CD4-positive, CD25-positive, alpha-beta regulatory T cell (primary cell): Measurements from ENCODE around the gene PITRM1. TPM values are rescaled to one million over a fixed set of nuclear protein-coding genes. Genes with fewer than 3 reads are reported as not detected.

ENCODE experiments used
- ATAC-seq, 2 donors: fragments of 150-1000 bp; cut with Tn5 transposase; one replicate each; pipeline ENCODE4 v1.10.0; 2021; ENCODE audit warnings: low read depth in 2 of 2, moderate number of reproducible peaks in 2 of 2, moderate library complexity in 1 of 2
- DNase-seq, 3 donors: peaks; one replicate each; pipeline versions ENCODE4 v3.0.0 to v3.0.0-alpha.2; 2012 to 2022; ENCODE audit warnings: mixed read lengths in 1 of 3
- H3K27ac ChIP-seq: one replicate; pipeline ENCODE4 v1.7.0; 2013; ENCODE audit warnings: mild to moderate bottlenecking, low read length; ENCODE audit not compliant: insufficient read depth, poor library complexity, severe bottlenecking
- H3K27me3 ChIP-seq: one replicate; pipeline ENCODE4 v1.7.0; 2013; ENCODE audit warnings: low read length; ENCODE audit not compliant: control insufficient read depth, insufficient read depth
- H3K36me3 ChIP-seq: one replicate; pipeline ENCODE4 v1.7.0; 2013; ENCODE audit warnings: mild to moderate bottlenecking, low read length, moderate library complexity; ENCODE audit not compliant: control insufficient read depth, insufficient read depth
- H3K4me1 ChIP-seq: 2 replicates; pipeline ENCODE4 v1.7.0; 2013; ENCODE audit warnings: mild to moderate bottlenecking, low read length; ENCODE audit not compliant: insufficient read depth, control insufficient read depth, poor library complexity, severe bottlenecking
- H3K4me3 ChIP-seq: one replicate; pipeline ENCODE4 v1.7.0; 2013; ENCODE audit warnings: low read depth, mild to moderate bottlenecking, low read length, moderate library complexity
- H3K9me3 ChIP-seq, 2 experiments: 1 replicate in 1 of 2; 2 replicates in 1 of 2; pipeline ENCODE4 v1.7.0; 2013; ENCODE audit warnings: low read length in 2 of 2, mild to moderate bottlenecking in 1 of 2, moderate library complexity in 1 of 2; ENCODE audit not compliant: control insufficient read depth in 2 of 2
- H3K27ac Mint-ChIP-seq, 3 donors: one replicate each; pipeline ENCODE4 v1.8.0; 2020 to 2022; ENCODE audit warnings: mild to moderate bottlenecking in 3 of 3, mixed read lengths in 3 of 3, moderate library complexity in 2 of 3
- H3K27me3 Mint-ChIP-seq: one replicate; pipeline ENCODE4 v1.8.0; 2022; ENCODE audit warnings: mild to moderate bottlenecking, mixed read lengths
- H3K36me3 Mint-ChIP-seq: one replicate; pipeline ENCODE4 v1.8.0; 2020; ENCODE audit warnings: mixed read lengths
- H3K4me1 Mint-ChIP-seq, 4 donors: one replicate each; pipeline ENCODE4 v1.8.0; 2020 to 2022; ENCODE audit warnings: mixed read lengths in 4 of 4, mild to moderate bottlenecking in 1 of 4
- H3K4me3 Mint-ChIP-seq, 4 donors: one replicate each; pipeline ENCODE4 v1.8.0; 2020 to 2022; ENCODE audit warnings: mild to moderate bottlenecking in 4 of 4, mixed read lengths in 4 of 4, moderate library complexity in 3 of 4
- H3K9me3 Mint-ChIP-seq, 7 donors: one replicate each; pipeline ENCODE4 v1.8.0; 2020 to 2022; ENCODE audit warnings: mixed read lengths in 7 of 7, mild to moderate bottlenecking in 3 of 7, moderate library complexity in 2 of 7
- polyA plus RNA-seq, 4 donors: library from polyadenylated mRNA; unstranded; fragments of 300-500 nt; fragmentation: Illumina TruSeq; gene quantifications; one replicate each; pipeline ENCODE4 v1.2.3, GENCODE V29; 2021
- total RNA-seq: library from RNA; stranded (reverse); gene quantifications from one replicate; pipeline ENCODE4 v1.2.3, GENCODE V29; 2022

PITRM1 gene
- total and polyA plus RNA-seq, 5 donors from 2014 or later: 28.8 to 71.6 (median 35.5) TPM

GRCh38 chr10:3203972-3204371, 31.4 kb upstream of the PITRM1 start:
- Mint-ChIP-seq H3K27me3 (peaks cover 49% of the 10 kb centered on the region), H3K9me3 (peaks cover 0 to 1% (median 0%) of the 10 kb centered on the region in 7 donors), H3K4me1 (no peaks in the 10 kb centered on the region), H3K36me3 (no peaks in the 10 kb centered on the region), H3K4me3 (no peak overlapping the region), H3K27ac (no peak overlapping the region)
- no peaks in the 10 kb centered on the region for H3K4me1 ChIP-seq
- H3K36me3 ChIP-seq: no peaks in the 10 kb centered on the region
- DNase-seq: no peak
- H3K27ac ChIP-seq: no peak overlapping the region
- no peak for ATAC-seq
- H3K9me3 ChIP-seq: no peaks in the 10 kb centered on the region
- H3K4me3 ChIP-seq: no peak overlapping the region
- H3K27me3 ChIP-seq: peaks cover 9% of the 10 kb centered on the region

DNA sequence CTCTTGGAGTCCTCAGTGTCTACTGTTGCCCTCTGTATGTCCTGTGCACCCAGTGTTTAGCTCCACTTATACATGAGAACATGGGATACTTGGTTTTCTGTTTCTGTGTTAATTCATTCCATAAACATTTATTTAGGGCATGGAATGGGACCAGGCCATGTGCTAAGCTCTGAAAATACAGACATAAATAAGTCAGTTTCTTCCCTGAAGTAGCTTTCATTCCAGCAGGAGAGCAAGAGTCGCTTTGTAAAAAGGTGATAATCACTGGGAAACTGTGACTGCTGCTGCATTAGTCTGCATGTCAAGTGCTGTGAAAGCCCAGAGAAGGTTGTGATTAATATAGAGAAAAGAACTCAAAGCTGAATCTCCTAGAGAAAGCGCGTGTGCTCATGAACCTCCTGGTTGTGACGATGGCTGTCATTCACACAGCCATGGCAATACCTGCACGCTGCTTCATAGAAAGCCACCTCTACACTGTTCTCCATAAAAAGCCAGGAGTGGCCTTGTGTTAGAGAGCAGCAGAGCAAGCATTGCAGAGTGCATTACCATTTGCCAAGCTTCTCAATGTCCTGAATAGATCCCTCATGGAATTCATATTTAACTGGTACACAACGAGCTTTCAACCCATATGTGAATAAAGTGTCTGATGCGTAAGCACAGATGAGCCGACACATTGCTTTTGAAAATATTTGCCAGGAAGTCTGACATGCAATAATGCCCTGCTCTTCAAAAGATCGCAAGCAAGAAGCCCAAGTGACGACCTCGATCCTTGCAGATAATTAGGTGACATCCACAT, 30.6 kb upstream of the PITRM1 start:
- Histone ChIP-seq H3K4me1 (peaks cover under 1% of the 10 kb centered on the region), H3K27ac (no peak overlapping the region), H3K4me3 (no peak overlapping the region), H3K36me3 (no peaks in the 10 kb centered on the region), H3K9me3 (no peaks in the 10 kb centered on the region), H3K27me3 (peaks cover 16% of the 10 kb centered on the region)
- DNase-seq: no peak
- Mint-ChIP-seq H3K27me3 (peaks cover 53% of the 10 kb centered on the region), H3K4me1 (peaks cover 0 to 3% (median under 1%) of the 10 kb centered on the region in 4 donors), H3K4me3 (no peak overlapping the region), H3K9me3 (no peaks in the 10 kb centered on the region), H3K36me3 (no peaks in the 10 kb centered on the region), H3K27ac (no peak overlapping the region)
- no peak for ATAC-seq

DNA sequence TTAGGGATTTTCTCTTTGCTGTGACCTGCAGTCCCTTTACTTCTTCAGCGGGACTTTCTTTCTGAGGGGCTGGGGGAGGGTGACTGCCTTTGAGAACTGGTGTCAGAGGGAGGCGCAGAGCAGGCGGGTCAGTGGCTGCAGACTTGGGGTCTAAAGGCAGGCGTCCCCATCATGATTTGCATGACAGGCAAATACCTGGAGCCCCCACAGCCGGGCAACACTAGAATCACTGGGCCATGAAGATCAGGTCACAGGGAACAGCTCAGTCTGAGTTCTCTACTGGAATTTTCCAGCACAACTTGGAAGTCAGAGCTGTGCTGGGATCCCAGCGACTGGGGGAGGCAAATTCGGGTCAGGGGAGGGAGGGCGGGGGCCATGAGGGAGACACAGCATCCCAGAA, 29.2 kb upstream of the PITRM1 start:
- H3K27me3 Mint-ChIP-seq: peaks cover 55% of the 10 kb centered on the region
- DNase-seq: no peak
- H3K9me3 ChIP-seq: no peaks in the 10 kb centered on the region
- H3K27ac Mint-ChIP-seq: no peak overlapping the region
- peaks cover 18% of the 10 kb centered on the region for H3K27me3 ChIP-seq
- no peaks in the 10 kb centered on the region for H3K36me3 Mint-ChIP-seq
- H3K36me3 ChIP-seq: no peaks in the 10 kb centered on the region
- peaks cover 0 to 12% (median 4%) of the 10 kb centered on the region in 4 donors for H3K4me1 Mint-ChIP-seq
- no peak overlapping the region for H3K4me3 Mint-ChIP-seq
- H3K4me1 ChIP-seq: peaks cover 13% of the 10 kb centered on the region
- H3K4me3 ChIP-seq: no peak overlapping the region
- no peak for ATAC-seq
- no peaks in the 10 kb centered on the region for H3K9me3 Mint-ChIP-seq
- no peak overlapping the region for H3K27ac ChIP-seq

GRCh38 chr10:3199488-3199887, 26.9 kb upstream of the PITRM1 start:
- no peak for ATAC-seq

DNA sequence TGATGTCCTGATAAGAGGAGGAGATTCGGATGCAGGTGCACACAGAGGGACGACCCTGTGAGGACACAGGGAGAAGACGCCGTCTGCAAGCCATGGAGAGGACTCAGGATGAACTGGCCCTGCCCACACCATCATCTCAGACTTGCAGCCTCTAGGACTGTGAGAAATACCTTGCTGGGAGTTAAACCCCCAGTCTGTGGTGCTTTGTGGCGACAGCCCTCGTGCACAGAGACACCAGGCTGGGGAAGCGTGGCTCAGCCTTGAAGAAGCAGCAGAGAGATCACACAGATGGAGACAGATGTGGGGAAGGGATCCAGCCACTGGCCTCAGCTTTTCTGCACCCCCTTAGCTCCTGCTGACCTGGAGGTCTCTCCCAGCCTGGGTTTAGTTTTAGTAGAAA, 26.3 kb upstream of the PITRM1 start:
- Mint-ChIP-seq H3K4me1 (peaks cover 0 to 12% (median 4%) of the 10 kb centered on the region in 4 donors), H3K36me3 (no peaks in the 10 kb centered on the region), H3K27me3 (peaks cover 63% of the 10 kb centered on the region), H3K9me3 (no peaks in the 10 kb centered on the region), H3K4me3 (no peak overlapping the region), H3K27ac (no peak overlapping the region)
- no peak overlapping the region for H3K4me3 ChIP-seq
- no peaks in the 10 kb centered on the region for H3K9me3 ChIP-seq
- no peak for ATAC-seq
- H3K36me3 ChIP-seq: no peaks in the 10 kb centered on the region
- peaks cover 13% of the 10 kb centered on the region for H3K4me1 ChIP-seq
- H3K27me3 ChIP-seq: peaks cover 20% of the 10 kb centered on the region
- DNase-seq: no peak
- H3K27ac ChIP-seq: no peak overlapping the region

More at GRCh38 chr10:3199488-3199887, 26.9 kb upstream of the PITRM1 start:
- Mint-ChIP-seq H3K27ac (peak overlapping the region in 1 of 3 donors; percentile 89), H3K36me3 (no peaks in the 10 kb centered on the region), H3K27me3 (peaks cover 61% of the 10 kb centered on the region), H3K4me1 (peaks cover 0 to 12% (median 4%) of the 10 kb centered on the region in 4 donors), H3K4me3 (no peak overlapping the region), H3K9me3 (no peaks in the 10 kb centered on the region)
- Histone ChIP-seq H3K27me3 (peaks cover 20% of the 10 kb centered on the region), H3K9me3 (no peaks in the 10 kb centered on the region), H3K27ac (no peak overlapping the region), H3K4me3 (no peak overlapping the region), H3K4me1 (peaks cover 13% of the 10 kb centered on the region), H3K36me3 (no peaks in the 10 kb centered on the region)
- DNase-seq: no peak

- Histone ChIP-seq H3K27me3 (peaks cover 14% of the 10 kb centered on the region), H3K36me3 (no peaks in the 10 kb centered on the region), H3K27ac (no peak overlapping the region), H3K9me3 (no peaks in the 10 kb centered on the region), H3K4me3 (peak overlapping the region; percentile 70), H3K4me1 (peaks cover 13% of the 10 kb centered on the region)
- Mint-ChIP-seq H3K9me3 (no peaks in the 10 kb centered on the region), H3K27ac (no peak overlapping the region), H3K27me3 (peaks cover 63% of the 10 kb centered on the region), H3K4me1 (peaks cover 2 to 14% (median 8%) of the 10 kb centered on the region in 4 donors), H3K36me3 (no peaks in the 10 kb centered on the region), H3K4me3 (peak overlapping the region; percentile 3 to 81 (median 57))
- peak; percentile 25 to 55 (median 29) for DNase-seq
- ATAC-seq: peak; percentile 46 to 68
Observed at GRCh38 chr10:3197348-3198003, 24.9 kb upstream of the PITRM1 start.

GRCh38 chr10:3196958-3197347, 24.4 kb upstream of the PITRM1 start:
- no peak overlapping the region for H3K4me3 ChIP-seq
- H3K4me1 ChIP-seq: peaks cover 13% of the 10 kb centered on the region
- DNase-seq: no peak
- H3K27ac Mint-ChIP-seq: no peak overlapping the region
- no peaks in the 10 kb centered on the region for H3K36me3 Mint-ChIP-seq
- H3K4me1 Mint-ChIP-seq: peaks cover 2 to 14% (median 8%) of the 10 kb centered on the region in 4 donors
- H3K27me3 ChIP-seq: peaks cover 14% of the 10 kb centered on the region
- H3K9me3 Mint-ChIP-seq: no peaks in the 10 kb centered on the region
- no peak overlapping the region for H3K27ac ChIP-seq
- H3K36me3 ChIP-seq: no peaks in the 10 kb centered on the region
- H3K4me3 Mint-ChIP-seq: no peak overlapping the region
- no peaks in the 10 kb centered on the region for H3K9me3 ChIP-seq
- ATAC-seq: no peak
- peaks cover 62% of the 10 kb centered on the region for H3K27me3 Mint-ChIP-seq
